GM13977 (cell line): Measurements from ENCODE around the gene PPP1R9A.

Source experiments
- DNase-seq: peaks from one replicate; pipeline ENCODE4 v3.0.0; 2012; ENCODE audit warnings: low spot score
- CTCF ChIP-seq: IDR thresholded peaks from 2 replicates; pipeline ENCODE4 v1.5.1; 2012; ENCODE audit warnings: mild to moderate bottlenecking, control low read depth; ENCODE audit not compliant: insufficient read depth; ENCODE audit errors: extremely low read depth, missing control alignments
- in situ Hi-C: fragments of 300-500 bp; cut with MboI; formaldehyde crosslinking; loops from one replicate; pipeline ENCODE4 v1.12.0; 2022; ENCODE audit warnings: low sequenced_read_pairs, low pct_unique_long_range_greater_than_20kb, mixed read lengths, inconsistent platforms; ENCODE audit not compliant: unreplicated experiment

PPP1R9A gene

GRCh38 chr7:95052566-95053094, 145.2 kb downstream of the PPP1R9A start:
- in situ Hi-C loops: no loop called here
- TF ChIP-seq CTCF: no peak
- DNase-seq: no peak

GRCh38 chr7:95054386-95054785, 147.0 kb downstream of the PPP1R9A start:
- DNase-seq: no peak
- in situ Hi-C loops: no loop called here
- TF ChIP-seq CTCF: no peak

GRCh38 chr7:95055295-95055694, 147.9 kb downstream of the PPP1R9A start:
- DNase-seq: no peak
- in situ Hi-C loops: no loop called here
- TF ChIP-seq CTCF: no peak

GRCh38 chr7:95056107-95056739, 148.8 kb downstream of the PPP1R9A start:
- in situ Hi-C loops: no loop called here
- no peak for TF ChIP-seq CTCF
- DNase-seq: no peak

GRCh38 chr7:95056901-95057300, 149.5 kb downstream of the PPP1R9A start:
- TF ChIP-seq CTCF: no peak
- in situ Hi-C loops: no loop called here
- DNase-seq: no peak

- in situ Hi-C loops: no loop called here
- no peak for DNase-seq
- no peak for TF ChIP-seq CTCF
Measured at GRCh38 chr7:95059842-95060313, 152.5 kb downstream of the PPP1R9A start.

GRCh38 chr7:95062901-95063300, 155.5 kb downstream of the PPP1R9A start:
- DNase-seq: no peak
- in situ Hi-C loops: no loop called here
- no peak for TF ChIP-seq CTCF
